Activated naive CD4-positive, alpha-beta T cell (primary cell): ENCODE data around the gene CHGA.

Experiments
- DNase-seq, 4 experiments: peaks; one replicate each; lab custom pipeline; 2025; lab: John Stamatoyannopoulos, UW

Gene CHGA

DNA sequence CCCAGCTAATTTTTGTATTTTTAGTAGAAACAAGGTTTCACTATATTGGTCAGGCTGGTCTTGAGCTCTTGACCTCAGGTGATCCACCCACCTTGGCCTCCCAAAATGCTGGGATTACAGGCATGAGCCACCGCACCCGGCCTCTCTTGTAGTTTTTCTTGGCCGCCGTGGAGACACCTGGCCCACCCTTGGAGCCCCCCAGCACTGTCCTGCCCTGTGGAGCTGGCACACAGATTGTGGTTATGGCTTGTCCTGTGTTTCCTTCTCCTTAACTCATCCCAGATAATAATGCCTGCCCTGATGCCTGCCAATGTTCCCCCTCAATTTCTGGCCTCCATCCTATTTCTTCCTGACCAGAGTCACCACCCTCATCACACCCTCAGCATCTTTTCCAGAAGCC is 57.9 kb downstream of the CHGA start:
- DNase-seq, result no peak

DNA sequence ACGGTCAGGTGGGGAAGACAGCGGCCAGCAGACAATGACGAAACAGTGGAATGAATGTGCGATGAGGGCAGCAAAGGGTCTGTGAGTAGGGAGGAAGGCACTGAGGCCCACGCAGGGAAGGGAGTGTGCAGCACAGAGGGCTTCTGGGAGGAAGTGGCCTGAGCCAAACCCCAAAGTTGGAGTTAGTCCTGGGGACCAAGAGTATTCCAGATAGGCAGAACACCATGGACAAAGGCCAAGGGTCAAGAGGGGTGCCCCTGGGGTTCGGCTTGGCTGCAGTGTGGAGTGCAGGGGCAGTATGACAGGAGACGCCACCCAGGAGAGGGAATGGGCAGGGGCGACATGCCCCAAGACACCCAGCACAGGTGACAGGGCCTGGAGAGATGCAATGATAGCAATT is 58.8 kb downstream of the CHGA start:
- no peak for DNase-seq

DNA sequence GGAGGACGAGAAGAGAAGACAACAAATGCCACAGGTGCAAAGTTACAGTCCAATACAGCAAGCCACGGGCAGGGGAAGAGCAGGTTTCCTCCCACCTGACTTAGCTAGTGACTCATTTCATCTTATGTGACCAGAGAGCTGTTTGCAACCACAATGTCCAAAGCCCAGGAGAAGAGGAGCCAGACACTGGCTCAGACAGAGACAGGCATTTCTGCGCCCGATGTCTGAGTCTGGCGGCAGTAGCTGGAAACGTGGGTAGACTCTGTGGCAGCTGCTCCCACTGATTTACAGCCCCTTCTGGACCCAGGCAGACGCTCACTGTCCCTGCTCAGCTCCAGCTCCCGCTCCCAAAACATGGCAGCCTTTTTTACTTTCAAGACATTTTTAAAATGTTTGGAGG is 60.0 kb downstream of the CHGA start:
- DNase-seq, result no peak

DNA sequence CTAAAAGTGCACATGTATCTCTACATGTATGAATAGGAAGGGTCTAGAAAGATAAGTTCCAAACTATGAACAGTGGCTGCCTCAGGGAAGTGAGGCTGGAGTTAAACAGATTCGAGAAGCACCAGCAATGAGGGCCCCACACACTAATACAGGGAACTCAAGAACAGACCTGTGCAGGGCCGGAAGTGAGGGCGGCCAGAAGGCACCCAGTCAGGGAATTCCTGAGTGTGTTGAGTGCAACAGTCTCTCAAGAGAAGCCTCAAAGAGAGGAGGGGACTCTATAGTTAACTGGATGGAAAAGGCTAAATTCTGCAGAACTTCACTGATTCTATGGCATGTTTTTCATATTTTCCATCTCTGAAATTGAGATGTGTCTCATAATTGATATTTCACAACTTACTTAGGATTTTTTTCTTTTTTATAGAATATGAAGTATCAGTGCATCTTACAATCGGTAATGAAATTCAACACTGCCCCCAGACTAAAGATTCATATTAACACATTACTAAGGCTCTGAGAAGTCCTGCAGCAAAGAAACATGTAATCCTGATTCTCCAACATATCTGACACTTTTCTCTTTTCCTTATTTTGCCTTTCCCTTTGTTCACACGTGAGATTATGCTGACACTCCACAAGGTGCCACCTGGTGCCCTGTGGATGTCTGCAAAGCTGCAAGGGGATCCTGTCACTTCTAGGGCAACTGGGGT is 61.3 kb downstream of the CHGA start:
- DNase-seq, result no peak
